Suppressor macrophage (primary cell): ENCODE data around the gene SPON1.
"Not testable (repeated sequence)": the region's sequence is repeated elsewhere in the genome, so short reads cannot be mapped to it uniquely, and the experiment has no call there.

ENCODE experiments used
- DNase-seq, 4 experiments: peaks; one replicate each; pipeline ENCODE4 v3.0.0-alpha.2; 2020 to 2022

SPON1 gene

GRCh38 chr11:14089690-14090462 lies 127.4 kb downstream of the SPON1 start:
- no peak for DNase-seq

- DNase-seq: not testable (repeated sequence)
Measured at GRCh38 chr11:14090631-14091030, 128.1 kb downstream of the SPON1 start.

GRCh38 chr11:14093065-14093464 lies 130.5 kb downstream of the SPON1 start:
- DNase-seq: no peak

- no peak for DNase-seq
Measured at GRCh38 chr11:14094481-14095037, 132.0 kb downstream of the SPON1 start.

- DNase-seq: no peak
Measured at GRCh38 chr11:14095882-14096281, 133.4 kb downstream of the SPON1 start.

GRCh38 chr11:14096606-14097005 lies 134.1 kb downstream of the SPON1 start:
- no peak for DNase-seq

- no peak for DNase-seq
Measured at GRCh38 chr11:14101388-14101787, 138.9 kb downstream of the SPON1 start.

GRCh38 chr11:14102766-14103165 lies 140.2 kb downstream of the SPON1 start:
- DNase-seq: no peak

GRCh38 chr11:14105446-14105845 lies 142.9 kb downstream of the SPON1 start:
- DNase-seq: no peak

GRCh38 chr11:14106303-14107049 lies 144.0 kb downstream of the SPON1 start:
- DNase-seq: no peak

- no peak for DNase-seq
Measured at GRCh38 chr11:14107050-14107430, 144.5 kb downstream of the SPON1 start.

GRCh38 chr11:14109742-14110141 lies 147.2 kb downstream of the SPON1 start:
- no peak for DNase-seq

- no peak for DNase-seq
Measured at GRCh38 chr11:14110629-14111028, 148.1 kb downstream of the SPON1 start.

- DNase-seq: no peak
Measured at GRCh38 chr11:14111496-14111895, 149.0 kb downstream of the SPON1 start.

GRCh38 chr11:14112721-14113120 lies 150.2 kb downstream of the SPON1 start:
- DNase-seq: no peak

- DNase-seq: no peak
Measured at GRCh38 chr11:14114269-14114668, 151.7 kb downstream of the SPON1 start.

- no peak for DNase-seq
Measured at GRCh38 chr11:14114786-14115185, 152.3 kb downstream of the SPON1 start.

- no peak for DNase-seq
Measured at GRCh38 chr11:14117632-14118031, 155.1 kb downstream of the SPON1 start.

GRCh38 chr11:14118072-14118471 lies 155.5 kb downstream of the SPON1 start:
- DNase-seq: no peak

- DNase-seq: no peak
Measured at GRCh38 chr11:14119357-14119756, 156.8 kb downstream of the SPON1 start.

GRCh38 chr11:14124350-14124749 lies 161.8 kb downstream of the SPON1 start:
- no peak for DNase-seq

GRCh38 chr11:14124886-14125285 lies 162.4 kb downstream of the SPON1 start:
- DNase-seq: no peak

GRCh38 chr11:14125529-14125928 lies 163.0 kb downstream of the SPON1 start:
- no peak for DNase-seq

GRCh38 chr11:14127679-14128078 lies 165.2 kb downstream of the SPON1 start:
- no peak for DNase-seq
